AG09309 (cell line): ENCODE results near the gene PCBP3.

Experiments
- DNase-seq: peaks from one replicate; pipeline ENCODE4 v3.0.0-alpha.2; 2010; ENCODE audit warnings: low read depth
- H3K4me3 ChIP-seq: 2 replicates; pipeline ENCODE4 v1.5.1; 2011; ENCODE audit warnings: mild to moderate bottlenecking, low read depth, low read length, moderate library complexity; ENCODE audit not compliant: control insufficient read depth
- CTCF ChIP-seq: IDR thresholded peaks from 2 replicates; pipeline ENCODE4 v1.5.1; 2011; ENCODE audit warnings: mild to moderate bottlenecking, low read depth, low read length, inconsistent platforms; ENCODE audit not compliant: insufficient read depth, control insufficient read depth; ENCODE audit errors: missing control alignments

The PCBP3 gene

GRCh38 chr21:45984584-45985095, 341.1 kb downstream of the PCBP3 start:
- no peak for DNase-seq
- no peak for TF ChIP-seq CTCF
- H3K4me3 ChIP-seq: peak overlapping the region; percentile 97

- H3K4me3 ChIP-seq: peak overlapping the region; percentile 48
- DNase-seq: no peak
These were observed 342.2 kb downstream of the PCBP3 start for GRCh38 chr21:45985471-45986315.

GRCh38 chr21:45986316-45987051, 343.0 kb downstream of the PCBP3 start:
- no peak for DNase-seq
- H3K4me3 ChIP-seq: peak overlapping the region; percentile 48
- TF ChIP-seq CTCF: peak; percentile 11

More at GRCh38 chr21:45985471-45986315, 342.2 kb downstream of the PCBP3 start:
- no peak for TF ChIP-seq CTCF

- peak overlapping the region; percentile 48 for H3K4me3 ChIP-seq
- DNase-seq: no peak
- no peak for TF ChIP-seq CTCF
These were observed 343.7 kb downstream of the PCBP3 start for GRCh38 chr21:45987121-45987711.

- H3K4me3 ChIP-seq: peak overlapping the region; percentile 9
- DNase-seq: no peak
- no peak for TF ChIP-seq CTCF
These were observed 345.1 kb downstream of the PCBP3 start for GRCh38 chr21:45988366-45989347.
